GM12872 (cell line): ENCODE measurements around the gene FGF18.

Experiments used
- CTCF ChIP-seq: IDR thresholded peaks from 3 replicates; pipeline ENCODE4 v1.5.1; 2011; ENCODE audit warnings: low read depth, mild to moderate bottlenecking, low read length, moderate library complexity; ENCODE audit not compliant: insufficient read depth

Gene FGF18

GRCh38 chr5:171464829-171465228 is 45.4 kb downstream of the FGF18 start:
- no peak for TF ChIP-seq CTCF

GRCh38 chr5:171467107-171467506 is 47.7 kb downstream of the FGF18 start:
- TF ChIP-seq CTCF, result no peak

- TF ChIP-seq CTCF, result no peak
These were observed 49.9 kb downstream of the FGF18 start for GRCh38 chr5:171469326-171469725.

- no peak for TF ChIP-seq CTCF
These were observed 51.0 kb downstream of the FGF18 start for GRCh38 chr5:171470420-171470819.

- TF ChIP-seq CTCF, result no peak
These were observed 54.9 kb downstream of the FGF18 start for GRCh38 chr5:171474230-171474813.

- no peak for TF ChIP-seq CTCF
These were observed 56.1 kb downstream of the FGF18 start for GRCh38 chr5:171475596-171475995.

- no peak for TF ChIP-seq CTCF
These were observed 57.3 kb downstream of the FGF18 start for GRCh38 chr5:171476701-171477100.

- no peak for TF ChIP-seq CTCF
These were observed 57.7 kb downstream of the FGF18 start for GRCh38 chr5:171477101-171477500.
